GM19239 (cell line): Measurements from ENCODE around the gene ADCY3.

Experiments
- DNase-seq: peaks from one replicate; pipeline ENCODE4 v3.0.0; 2011; ENCODE audit warnings: low spot score; ENCODE audit not compliant: insufficient read length
- FAIRE-seq: peaks from 2 replicates; lab custom pipeline; 2011; peaks lifted over from hg19 to GRCh38; lab: Jason Lieb, UNC

ADCY3 gene

GRCh38 chr2:24881623-24882022, 38.4 kb downstream of the ADCY3 start:
- no peak for DNase-seq

GRCh38 chr2:24881158-24881557, 38.9 kb downstream of the ADCY3 start:
- FAIRE-seq = no peak
- no peak for DNase-seq

More at GRCh38 chr2:24881623-24882022, 38.4 kb downstream of the ADCY3 start:
- FAIRE-seq = no peak

- DNase-seq (no peak), FAIRE-seq (no peak)
Measured at GRCh38 chr2:24878341-24878740, 41.7 kb downstream of the ADCY3 start.

GRCh38 chr2:24877646-24878045, 42.4 kb downstream of the ADCY3 start:
- FAIRE-seq = no peak

GRCh38 chr2:24877067-24877466, 43.0 kb downstream of the ADCY3 start:
- DNase-seq (no peak), FAIRE-seq (no peak)

More at GRCh38 chr2:24877646-24878045, 42.4 kb downstream of the ADCY3 start:
- DNase-seq = no peak

- FAIRE-seq (no peak), DNase-seq (no peak)
Measured at GRCh38 chr2:24875901-24876300, 44.1 kb downstream of the ADCY3 start.

- FAIRE-seq = no peak
- no peak for DNase-seq
Measured at GRCh38 chr2:24875272-24875671, 44.8 kb downstream of the ADCY3 start.

GRCh38 chr2:24874035-24874434, 46.0 kb downstream of the ADCY3 start:
- DNase-seq = no peak
- no peak for FAIRE-seq

GRCh38 chr2:24873619-24874018, 46.4 kb downstream of the ADCY3 start:
- FAIRE-seq (no peak), DNase-seq (no peak)

- FAIRE-seq = no peak
Measured at GRCh38 chr2:24872344-24873115, 47.5 kb downstream of the ADCY3 start.

GRCh38 chr2:24871852-24872333, 48.1 kb downstream of the ADCY3 start:
- FAIRE-seq = no peak
- DNase-seq = no peak

More at GRCh38 chr2:24872344-24873115, 47.5 kb downstream of the ADCY3 start:
- no peak for DNase-seq

- no peak for DNase-seq
- no peak for FAIRE-seq
Measured at GRCh38 chr2:24870891-24871705, 48.9 kb downstream of the ADCY3 start.

GRCh38 chr2:24870440-24870839, 49.6 kb downstream of the ADCY3 start:
- no peak for FAIRE-seq
- no peak for DNase-seq

GRCh38 chr2:24866946-24867345, 53.1 kb downstream of the ADCY3 start:
- DNase-seq = no peak
- no peak for FAIRE-seq

- no peak for DNase-seq
- FAIRE-seq = no peak
Measured at GRCh38 chr2:24863641-24864040, 56.4 kb downstream of the ADCY3 start.

GRCh38 chr2:24861500-24861899, 58.5 kb downstream of the ADCY3 start:
- no peak for DNase-seq
- no peak for FAIRE-seq

GRCh38 chr2:24860631-24861030, 59.4 kb downstream of the ADCY3 start:
- FAIRE-seq (no peak), DNase-seq (no peak)

- FAIRE-seq = no peak
- DNase-seq = no peak
Measured at GRCh38 chr2:24859968-24860600, 60.0 kb downstream of the ADCY3 start.

- no peak for FAIRE-seq
- no peak for DNase-seq
Measured at GRCh38 chr2:24858996-24859395, 61.0 kb downstream of the ADCY3 start.

GRCh38 chr2:24857746-24858145, 62.3 kb downstream of the ADCY3 start:
- FAIRE-seq = no peak
- DNase-seq = no peak

GRCh38 chr2:24856791-24857211, 63.2 kb downstream of the ADCY3 start:
- no peak for FAIRE-seq

More at GRCh38 chr2:24856791-24857211, 63.2 kb downstream of the ADCY3 start:
- DNase-seq = no peak
